Ishikawa (cell line): ENCODE results near the gene ACOX3.

Source experiments
- CEBPB ChIP-seq: IDR thresholded peaks from 2 replicates; pipeline ENCODE4 v1.6.1; 2012
- CREB1 ChIP-seq: IDR thresholded peaks from 2 replicates; pipeline ENCODE4 v1.6.1; 2012; ENCODE audit warnings: low read depth
- EGR1 ChIP-seq: IDR thresholded peaks from 2 replicates; pipeline ENCODE4 v1.6.1; 2012
- EP300 ChIP-seq: IDR thresholded peaks from 2 replicates; pipeline ENCODE4 v1.6.1; 2012; ENCODE audit warnings: borderline replicate concordance
- FOXM1 ChIP-seq: IDR thresholded peaks from 2 replicates; pipeline ENCODE4 v1.6.1; 2012; ENCODE audit warnings: low read depth, borderline replicate concordance
- NFIC ChIP-seq: IDR thresholded peaks from 2 replicates; pipeline ENCODE4 v1.6.1; 2012
- RAD21 ChIP-seq: IDR thresholded peaks from 2 replicates; pipeline ENCODE4 v1.6.1; 2012; ENCODE audit warnings: low read depth
- TAF1 ChIP-seq: IDR thresholded peaks from 2 replicates; pipeline ENCODE4 v1.6.1; 2012; ENCODE audit warnings: low read depth, mild to moderate bottlenecking
- TCF12 ChIP-seq: IDR thresholded peaks from 2 replicates; pipeline ENCODE4 v1.6.1; 2012; ENCODE audit warnings: low read depth
- TEAD4 ChIP-seq: IDR thresholded peaks from 2 replicates; pipeline ENCODE4 v1.6.1; 2012
- USF1 ChIP-seq: IDR thresholded peaks from 2 replicates; pipeline ENCODE4 v1.6.1; 2012
- YY1 ChIP-seq: IDR thresholded peaks from 2 replicates; pipeline ENCODE4 v1.6.1; 2012; ENCODE audit warnings: low read depth
- ZBTB7A ChIP-seq: IDR thresholded peaks from 2 replicates; pipeline ENCODE4 v1.6.1; 2012; ENCODE audit warnings: low read depth
- TF ChIP-seq, protein P1 (sequence below): IDR thresholded peaks from 2 replicates; pipeline ENCODE4 v1.6.1; 2012
- TF ChIP-seq, protein P2 (sequence below): IDR thresholded peaks from 2 replicates; pipeline ENCODE4 v1.6.1; 2012; ENCODE audit warnings: low read depth, mild to moderate bottlenecking

Gene ACOX3

DNA sequence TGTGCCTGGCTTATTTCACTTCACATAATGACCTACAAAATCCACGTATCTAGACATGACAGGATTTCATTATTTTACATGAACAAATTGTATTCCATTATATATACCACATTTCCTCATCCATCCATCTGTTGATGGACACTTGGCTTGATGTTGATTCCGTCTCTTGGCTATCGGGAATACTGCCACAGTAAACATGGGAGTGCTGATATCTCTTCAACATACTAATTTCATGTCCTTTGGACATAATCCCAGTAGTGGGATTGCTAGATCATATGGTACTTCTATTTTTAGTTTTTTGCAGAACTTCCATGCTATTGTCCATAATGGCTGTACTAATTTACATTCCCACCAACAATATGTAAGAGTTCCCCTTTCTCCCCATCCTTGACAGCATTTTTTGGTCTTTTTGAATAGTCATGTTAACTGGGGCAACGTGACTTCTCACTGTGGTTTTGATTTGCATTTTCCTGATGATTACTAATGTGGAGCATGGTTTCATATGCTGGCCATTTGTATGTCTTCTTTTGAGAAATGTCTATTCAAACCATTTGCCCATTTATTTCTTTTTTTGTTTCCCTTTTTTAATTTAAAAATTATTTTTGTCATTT, 102.1 kb downstream of the ACOX3 start:
- no peak for TF ChIP-seq TCF12
- TF ChIP-seq, protein P1, sequence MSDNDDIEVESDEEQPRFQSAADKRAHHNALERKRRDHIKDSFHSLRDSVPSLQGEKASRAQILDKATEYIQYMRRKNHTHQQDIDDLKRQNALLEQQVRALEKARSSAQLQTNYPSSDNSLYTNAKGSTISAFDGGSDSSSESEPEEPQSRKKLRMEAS, result no peak
- no peak for TF ChIP-seq USF1
- TF ChIP-seq, protein P2, sequence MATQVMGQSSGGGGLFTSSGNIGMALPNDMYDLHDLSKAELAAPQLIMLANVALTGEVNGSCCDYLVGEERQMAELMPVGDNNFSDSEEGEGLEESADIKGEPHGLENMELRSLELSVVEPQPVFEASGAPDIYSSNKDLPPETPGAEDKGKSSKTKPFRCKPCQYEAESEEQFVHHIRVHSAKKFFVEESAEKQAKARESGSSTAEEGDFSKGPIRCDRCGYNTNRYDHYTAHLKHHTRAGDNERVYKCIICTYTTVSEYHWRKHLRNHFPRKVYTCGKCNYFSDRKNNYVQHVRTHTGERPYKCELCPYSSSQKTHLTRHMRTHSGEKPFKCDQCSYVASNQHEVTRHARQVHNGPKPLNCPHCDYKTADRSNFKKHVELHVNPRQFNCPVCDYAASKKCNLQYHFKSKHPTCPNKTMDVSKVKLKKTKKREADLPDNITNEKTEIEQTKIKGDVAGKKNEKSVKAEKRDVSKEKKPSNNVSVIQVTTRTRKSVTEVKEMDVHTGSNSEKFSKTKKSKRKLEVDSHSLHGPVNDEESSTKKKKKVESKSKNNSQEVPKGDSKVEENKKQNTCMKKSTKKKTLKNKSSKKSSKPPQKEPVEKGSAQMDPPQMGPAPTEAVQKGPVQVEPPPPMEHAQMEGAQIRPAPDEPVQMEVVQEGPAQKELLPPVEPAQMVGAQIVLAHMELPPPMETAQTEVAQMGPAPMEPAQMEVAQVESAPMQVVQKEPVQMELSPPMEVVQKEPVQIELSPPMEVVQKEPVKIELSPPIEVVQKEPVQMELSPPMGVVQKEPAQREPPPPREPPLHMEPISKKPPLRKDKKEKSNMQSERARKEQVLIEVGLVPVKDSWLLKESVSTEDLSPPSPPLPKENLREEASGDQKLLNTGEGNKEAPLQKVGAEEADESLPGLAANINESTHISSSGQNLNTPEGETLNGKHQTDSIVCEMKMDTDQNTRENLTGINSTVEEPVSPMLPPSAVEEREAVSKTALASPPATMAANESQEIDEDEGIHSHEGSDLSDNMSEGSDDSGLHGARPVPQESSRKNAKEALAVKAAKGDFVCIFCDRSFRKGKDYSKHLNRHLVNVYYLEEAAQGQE, result no peak
- TF ChIP-seq FOXM1, result no peak
- TF ChIP-seq EGR1, result no peak
- TF ChIP-seq CEBPB, result no peak
- no peak for TF ChIP-seq EP300
- no peak for TF ChIP-seq CREB1
- no peak for TF ChIP-seq ZBTB7A
- TF ChIP-seq TEAD4, result no peak
- no peak for TF ChIP-seq YY1
- TF ChIP-seq NFIC, result no peak

DNA sequence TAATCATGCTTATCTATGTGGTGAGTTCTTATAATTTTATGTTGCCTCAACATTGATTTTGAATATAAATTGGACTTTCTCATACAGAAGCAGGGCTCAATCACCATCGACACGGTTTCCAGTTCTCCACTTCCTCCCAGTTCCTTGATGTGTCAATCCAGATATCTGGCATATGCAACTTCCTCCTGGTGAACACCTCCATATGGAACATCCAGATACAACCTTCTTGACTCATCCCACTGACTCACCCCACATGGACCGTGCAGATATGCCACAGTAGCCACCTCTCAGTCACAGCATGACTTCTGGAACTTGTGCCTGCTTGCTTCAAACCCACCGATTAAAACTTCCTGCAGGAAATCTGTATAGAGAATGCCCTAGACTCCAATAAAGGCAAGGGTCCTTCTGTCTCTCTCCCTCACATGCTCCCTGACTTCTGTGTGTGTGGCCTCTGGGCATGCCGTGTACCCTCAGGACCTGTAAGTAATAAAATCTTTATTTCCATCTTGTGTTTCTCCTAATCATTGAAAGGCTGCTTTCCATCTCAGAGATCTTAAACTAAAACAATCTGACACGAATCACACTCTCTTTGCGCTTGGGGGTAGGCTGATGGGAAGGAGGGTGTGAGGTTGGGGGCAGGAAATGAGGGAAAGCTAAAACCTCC, 104.0 kb downstream of the ACOX3 start:
- TF ChIP-seq TAF1 (no peak), EGR1 (no peak), TEAD4 (no peak), USF1 (no peak), CEBPB (no peak), ZBTB7A (no peak), RAD21 (no peak), NFIC (no peak), CREB1 (no peak), EP300 (no peak), FOXM1 (no peak), TCF12 (no peak)
- TF ChIP-seq, protein P2, result no peak

DNA sequence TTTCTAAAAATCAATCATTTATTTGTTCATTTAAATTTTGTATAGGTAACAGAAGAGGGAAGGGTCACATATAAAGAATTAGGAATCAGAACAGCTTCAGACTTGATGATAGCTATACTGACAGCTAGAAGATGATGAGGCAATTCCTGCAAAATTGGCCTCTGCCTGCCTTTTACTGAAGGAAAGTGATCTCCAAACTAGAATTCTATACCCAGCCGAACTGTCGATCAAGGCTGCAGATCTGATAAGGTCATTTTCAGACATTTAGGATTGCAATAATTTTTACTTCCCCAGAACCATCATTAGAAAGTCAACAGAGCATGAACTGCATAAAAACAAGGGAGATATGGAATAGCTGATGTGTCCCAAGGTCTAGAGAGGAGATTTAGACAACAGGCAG, 104.7 kb downstream of the ACOX3 start:
- no peak for TF ChIP-seq EP300
- no peak for TF ChIP-seq EGR1
- TF ChIP-seq NFIC, result no peak

- TF ChIP-seq, protein P1, result no peak
- TF ChIP-seq CREB1, result no peak
- no peak for TF ChIP-seq EGR1
Measured at GRCh38 chr4:8334786-8335460, 105.6 kb downstream of the ACOX3 start.

DNA sequence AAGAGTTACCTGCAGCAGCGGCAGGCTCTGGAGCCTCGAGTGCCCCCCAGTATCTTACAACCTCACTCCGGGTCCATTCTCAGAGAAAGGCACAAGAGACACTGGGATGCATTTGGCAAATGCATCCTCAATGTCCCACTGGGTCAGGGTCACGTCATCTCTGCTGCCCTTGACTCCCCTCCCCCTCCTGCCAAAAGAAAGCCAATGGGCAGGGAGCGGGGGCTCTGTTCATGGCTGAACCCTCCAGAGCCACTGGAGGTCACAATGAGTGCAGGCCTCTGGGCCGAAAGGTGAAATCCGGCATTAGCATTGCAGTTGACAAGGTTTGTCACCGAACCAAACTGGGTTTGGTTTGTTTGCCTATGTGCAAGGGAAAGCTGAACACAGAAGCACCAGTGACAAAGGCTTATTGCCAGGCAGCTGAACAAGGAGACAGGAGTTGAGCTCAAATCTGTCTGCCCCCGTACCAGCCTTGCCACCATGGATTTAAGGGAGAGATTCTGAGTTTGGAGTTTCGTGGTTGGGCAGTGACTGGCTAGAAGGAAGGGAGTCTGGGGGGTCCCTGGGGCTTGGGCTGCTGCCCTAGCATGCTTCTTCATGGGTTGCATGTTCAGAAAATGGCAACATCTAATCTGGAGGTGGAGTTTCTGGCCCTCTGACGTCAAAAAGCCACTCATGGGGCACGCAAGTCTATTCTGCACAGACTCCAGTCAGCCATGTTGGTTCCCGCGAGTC, 106.6 kb downstream of the ACOX3 start:
- TF ChIP-seq TEAD4, result no peak
- TF ChIP-seq YY1, result no peak
- no peak for TF ChIP-seq TAF1
- TF ChIP-seq, protein P2, result no peak
- TF ChIP-seq CREB1, result no peak
- TF ChIP-seq NFIC, result no peak
- TF ChIP-seq, protein P1, result no peak
- TF ChIP-seq CEBPB, result no peak
- TF ChIP-seq FOXM1, result no peak
- TF ChIP-seq EP300, result no peak
- TF ChIP-seq TCF12, result no peak
- TF ChIP-seq ZBTB7A, result no peak
- no peak for TF ChIP-seq USF1
- no peak for TF ChIP-seq EGR1
- no peak for TF ChIP-seq RAD21
